ENCODE data around the gene DDX54. TPM values are rescaled to one million over a fixed set of nuclear protein-coding genes. Genes with fewer than 3 reads are reported as not detected.

The DDX54 gene
- total RNA-seq, 3 donors from 2014 or later, result 46.4 to 60.6 (median 53.2) TPM

DNA sequence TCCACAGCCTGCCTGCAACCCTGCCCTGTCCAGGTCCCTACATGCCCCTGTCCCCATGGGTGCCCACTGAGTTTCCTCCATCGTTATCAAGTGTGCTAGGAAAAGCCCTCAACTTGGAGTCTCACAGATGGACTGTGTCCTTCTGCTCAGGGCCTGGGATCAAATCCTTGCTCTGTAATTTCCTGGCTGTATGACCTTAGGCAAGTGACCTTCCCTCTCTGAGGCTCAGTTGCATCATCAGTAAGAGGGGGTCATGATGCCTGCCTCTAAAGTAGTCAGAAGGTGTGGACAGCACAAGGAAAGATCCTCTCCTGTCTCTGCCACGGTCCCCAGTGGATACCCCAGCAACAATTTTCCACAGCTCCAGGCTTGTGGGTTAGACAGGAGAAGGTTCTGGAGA is 71.9 kb downstream of the DDX54 start:
- DNase-seq (no peak), ATAC-seq (no peak)
- no peak for TF ChIP-seq CTCF (IDR thresholded peaks at IDR 0.05)
- no peaks in the 10 kb centered on the region for H3K36me3 ChIP-seq (ENCODE audit: low read depth)
- intact Hi-C loops (cut with DNase I, micrococcal nuclease), result no loop called here
- H3K4me3 ChIP-seq, result no peak overlapping the region
- no peaks in the 10 kb centered on the region for H3K9me3 ChIP-seq
- H3K4me1 ChIP-seq (ENCODE audit: low read depth), result no peaks in the 10 kb centered on the region

DNA sequence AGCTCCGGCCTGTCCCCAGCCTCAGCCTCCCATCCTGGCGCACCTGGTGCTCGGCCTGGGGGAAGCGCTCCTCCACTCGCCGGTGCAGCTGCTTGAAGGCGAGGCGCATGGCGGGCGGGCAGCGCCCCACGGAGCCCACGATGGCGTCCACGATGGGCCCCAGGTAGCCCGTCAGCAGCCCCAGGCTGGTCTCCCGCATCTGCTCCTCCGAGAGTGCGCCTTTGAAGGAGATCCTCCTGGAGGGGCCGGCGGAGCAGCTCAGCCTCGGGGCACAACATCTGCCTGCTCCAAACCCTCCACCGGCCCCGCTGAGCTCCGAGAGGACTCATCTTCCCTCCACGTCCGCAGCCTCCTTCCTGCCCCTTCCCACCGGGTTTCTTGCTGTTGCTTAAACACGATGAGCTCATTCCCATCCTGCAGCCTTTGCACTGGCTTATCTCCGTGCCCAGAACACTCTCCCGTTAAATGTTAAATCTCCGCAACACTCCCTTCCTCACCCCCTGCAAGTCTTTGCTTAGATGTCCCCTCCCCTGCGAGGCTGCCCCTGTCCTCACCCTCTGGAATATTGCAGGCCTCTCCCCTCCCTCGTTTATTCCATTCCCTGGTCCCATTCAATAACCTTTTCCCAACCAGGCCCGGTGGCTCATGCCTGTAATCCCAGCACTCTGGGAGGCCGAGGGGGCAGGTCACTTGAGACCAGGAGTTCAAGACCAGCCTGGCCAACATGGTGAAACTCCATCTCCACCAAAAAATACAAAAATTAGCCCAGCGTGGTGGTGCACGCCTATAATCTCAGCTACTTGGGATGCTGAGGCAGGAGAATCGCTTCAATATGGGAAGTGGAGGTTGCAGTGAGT is 73.0 kb downstream of the DDX54 start:
- Histone ChIP-seq H3K4me3 (no peak overlapping the region), H3K4me1 (ENCODE audit: low read depth) (no peaks in the 10 kb centered on the region), H3K36me3 (ENCODE audit: low read depth) (no peaks in the 10 kb centered on the region), H3K9me3 (no peaks in the 10 kb centered on the region)
- intact Hi-C loops (cut with DNase I, micrococcal nuclease), result no loop called here
- ATAC-seq (no peak), DNase-seq (no peak)
- no peak for TF ChIP-seq CTCF (IDR thresholded peaks at IDR 0.05)

GRCh38 chr12:113111247-113111646 is 74.0 kb downstream of the DDX54 start:
- DNase-seq (no peak), ATAC-seq (no peak)
- TF ChIP-seq CTCF (IDR thresholded peaks at IDR 0.05), result no peak
- intact Hi-C loops (cut with DNase I, micrococcal nuclease), result no loop called here
- H3K36me3 ChIP-seq (ENCODE audit: low read depth), result no peaks in the 10 kb centered on the region
- H3K4me1 ChIP-seq (ENCODE audit: low read depth), result no peaks in the 10 kb centered on the region
- no peaks in the 10 kb centered on the region for H3K9me3 ChIP-seq
- H3K4me3 ChIP-seq, result no peak overlapping the region

DNA sequence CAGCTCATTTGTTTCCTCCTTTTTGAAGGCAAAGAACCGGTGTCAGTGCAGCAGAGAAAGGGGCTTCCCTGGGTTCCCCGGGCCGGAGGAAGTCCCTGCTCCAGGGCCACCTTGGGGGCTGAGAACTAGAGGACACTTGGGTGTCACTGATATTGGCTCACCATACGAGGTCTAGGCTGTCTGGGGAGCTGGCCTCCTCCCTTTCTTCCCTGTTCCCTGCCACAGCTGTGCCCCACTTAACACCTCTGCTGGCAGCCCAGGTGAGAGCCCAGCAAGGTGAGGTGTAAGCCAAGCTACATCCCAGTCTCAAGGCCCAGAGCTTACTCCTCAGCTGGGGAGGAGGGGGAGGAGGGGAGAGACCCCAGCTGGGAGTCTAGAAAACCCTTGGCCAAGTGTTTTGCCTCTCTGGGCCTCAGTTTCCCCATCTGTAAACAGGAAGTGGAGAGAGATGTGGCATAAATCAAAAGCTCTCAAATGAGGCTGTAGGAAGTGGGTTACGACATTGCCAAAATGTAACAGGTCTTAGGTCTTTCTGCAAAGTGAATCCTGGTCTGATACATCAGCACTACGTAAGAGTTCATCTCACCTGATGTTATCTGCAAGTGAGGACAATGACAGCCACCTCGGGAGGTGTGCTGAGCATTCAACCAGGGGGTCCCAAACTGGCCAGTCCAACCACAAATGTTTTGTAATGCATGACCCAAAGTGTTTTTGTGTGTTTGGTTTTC is 75.2 kb downstream of the DDX54 start:
- ATAC-seq, result no peak
- no peaks in the 10 kb centered on the region for H3K36me3 ChIP-seq (ENCODE audit: low read depth)
- no peaks in the 10 kb centered on the region for H3K9me3 ChIP-seq
- no peak overlapping the region for H3K4me3 ChIP-seq
- no peak for DNase-seq
- no peak for TF ChIP-seq CTCF (IDR thresholded peaks at IDR 0.05)
- no peaks in the 10 kb centered on the region for H3K4me1 ChIP-seq (ENCODE audit: low read depth)
- intact Hi-C loops (cut with DNase I, micrococcal nuclease), result no loop called here

DNA sequence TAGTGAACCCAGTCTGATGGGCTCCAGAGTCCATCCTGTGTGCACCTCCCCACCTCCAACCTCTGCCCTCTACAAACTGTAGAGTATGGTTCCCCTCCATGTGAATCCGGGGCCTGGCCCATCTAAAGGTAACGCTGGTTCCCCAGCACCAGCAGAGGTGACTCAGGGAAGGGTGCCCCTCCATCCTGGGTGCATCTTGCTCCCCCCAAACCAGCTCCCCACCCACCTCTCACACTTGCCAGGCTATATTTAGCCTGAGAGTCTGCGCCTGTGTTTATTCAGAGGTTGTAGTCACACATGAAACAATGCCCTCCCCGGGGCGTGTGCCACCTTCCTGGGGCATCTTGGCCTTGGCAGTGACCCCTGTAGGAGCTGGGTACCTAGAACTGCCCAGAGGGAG is 75.9 kb downstream of the DDX54 start:
- DNase-seq (no peak), ATAC-seq (no peak)
- Histone ChIP-seq H3K4me3 (no peak overlapping the region), H3K4me1 (ENCODE audit: low read depth) (no peaks in the 10 kb centered on the region), H3K36me3 (ENCODE audit: low read depth) (no peaks in the 10 kb centered on the region), H3K9me3 (no peaks in the 10 kb centered on the region)
- TF ChIP-seq CTCF (IDR thresholded peaks at IDR 0.05), result no peak
- intact Hi-C loops (cut with DNase I, micrococcal nuclease), result no loop called here
